ENCODE measurements around the gene PGAP1.

PGAP1 gene

GRCh38 chr2:196783431-196784094 lies 142.9 kb downstream of the PGAP1 start:
- no peak for DNase-seq

Measured in KG1 (cell line).